DMS114 treated with DMSO at 0.1 percent for 48 hours (cell line): ENCODE data around the gene MRLN.
"Not testable (repeated sequence)": the region's sequence is repeated elsewhere in the genome, so short reads cannot be mapped to it uniquely, and the experiment has no call there.

ENCODE experiments used
- DNase-seq: peaks from one replicate; lab custom pipeline; 2025; ENCODE audit not compliant: unreplicated experiment; lab: John Stamatoyannopoulos, UW

Gene MRLN

GRCh38 chr10:59753267-59753666 lies at the start of gene MRLN:
Gene MRLN (minus strand): TSS chr10:59753455.
- no peak for DNase-seq

- DNase-seq, result no peak
These were observed 47.9 kb upstream of the MRLN start for GRCh38 chr10:59801171-59801570.

GRCh38 chr10:59799421-59799820 lies 46.2 kb upstream of the MRLN start:
- no peak for DNase-seq

- no peak for DNase-seq
These were observed 40.7 kb upstream of the MRLN start for GRCh38 chr10:59793919-59794318.

GRCh38 chr10:59792812-59793211 lies 39.6 kb upstream of the MRLN start:
- DNase-seq, result no peak

GRCh38 chr10:59791601-59792000 lies 38.3 kb upstream of the MRLN start:
- DNase-seq, result no peak

- DNase-seq, result not testable (repeated sequence)
These were observed 36.8 kb upstream of the MRLN start for GRCh38 chr10:59790080-59790479.

- not testable (repeated sequence) for DNase-seq
These were observed 35.7 kb upstream of the MRLN start for GRCh38 chr10:59788914-59789313.

GRCh38 chr10:59787032-59787431 lies 33.8 kb upstream of the MRLN start:
- not testable (repeated sequence) for DNase-seq

GRCh38 chr10:59785476-59785875 lies 32.2 kb upstream of the MRLN start:
- not testable (repeated sequence) for DNase-seq

GRCh38 chr10:59781511-59781910 lies 28.3 kb upstream of the MRLN start:
- DNase-seq, result no peak

GRCh38 chr10:59779756-59780533 lies 26.7 kb upstream of the MRLN start:
- DNase-seq, result no peak

- no peak for DNase-seq
These were observed 21.2 kb upstream of the MRLN start for GRCh38 chr10:59774451-59774850.

- DNase-seq, result no peak
These were observed 19.8 kb upstream of the MRLN start for GRCh38 chr10:59773088-59773487.

GRCh38 chr10:59771162-59771807 lies 18.0 kb upstream of the MRLN start:
- DNase-seq, result no peak

GRCh38 chr10:59770689-59771088 lies 17.4 kb upstream of the MRLN start:
- no peak for DNase-seq

GRCh38 chr10:59762505-59762904 lies 9.2 kb upstream of the MRLN start:
- no peak for DNase-seq

- no peak for DNase-seq
These were observed 4.7 kb upstream of the MRLN start for GRCh38 chr10:59757966-59758365.

- no peak for DNase-seq
These were observed 1.7 kb upstream of the MRLN start for GRCh38 chr10:59754951-59755350.

- DNase-seq, result no peak
These were observed 846 bp downstream of the MRLN start for GRCh38 chr10:59752278-59752940.

- DNase-seq, result no peak
These were observed 2.9 kb downstream of the MRLN start for GRCh38 chr10:59750155-59750945.
